ENCODE measurements around the gene NBEA. TPM values are rescaled to one million over a fixed set of nuclear protein-coding genes. Genes with fewer than 3 reads are reported as not detected.

The NBEA gene
- total RNA-seq, 1 experiment from 2014 or later = 3.3 TPM

DNA sequence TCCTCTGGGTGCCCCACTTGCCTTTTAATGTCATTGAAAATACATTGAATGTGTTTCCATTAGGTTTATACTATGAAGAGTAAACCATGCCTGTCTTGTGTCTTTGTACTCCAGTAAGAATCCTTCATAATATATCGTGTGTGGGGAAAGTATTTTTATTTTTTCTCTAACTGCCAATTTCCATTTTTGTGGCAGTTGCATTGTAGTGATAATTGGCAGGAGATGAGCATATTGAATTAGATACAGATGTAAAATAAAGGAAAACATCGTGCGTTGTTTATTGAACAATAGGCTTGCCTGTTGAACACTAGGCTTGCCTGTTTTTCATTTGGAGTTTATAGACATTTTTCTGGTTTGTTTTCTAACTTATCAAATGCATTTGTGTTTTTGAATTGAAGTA, 218.8 kb downstream of the NBEA start:
- TF ChIP-seq, protein P1, sequence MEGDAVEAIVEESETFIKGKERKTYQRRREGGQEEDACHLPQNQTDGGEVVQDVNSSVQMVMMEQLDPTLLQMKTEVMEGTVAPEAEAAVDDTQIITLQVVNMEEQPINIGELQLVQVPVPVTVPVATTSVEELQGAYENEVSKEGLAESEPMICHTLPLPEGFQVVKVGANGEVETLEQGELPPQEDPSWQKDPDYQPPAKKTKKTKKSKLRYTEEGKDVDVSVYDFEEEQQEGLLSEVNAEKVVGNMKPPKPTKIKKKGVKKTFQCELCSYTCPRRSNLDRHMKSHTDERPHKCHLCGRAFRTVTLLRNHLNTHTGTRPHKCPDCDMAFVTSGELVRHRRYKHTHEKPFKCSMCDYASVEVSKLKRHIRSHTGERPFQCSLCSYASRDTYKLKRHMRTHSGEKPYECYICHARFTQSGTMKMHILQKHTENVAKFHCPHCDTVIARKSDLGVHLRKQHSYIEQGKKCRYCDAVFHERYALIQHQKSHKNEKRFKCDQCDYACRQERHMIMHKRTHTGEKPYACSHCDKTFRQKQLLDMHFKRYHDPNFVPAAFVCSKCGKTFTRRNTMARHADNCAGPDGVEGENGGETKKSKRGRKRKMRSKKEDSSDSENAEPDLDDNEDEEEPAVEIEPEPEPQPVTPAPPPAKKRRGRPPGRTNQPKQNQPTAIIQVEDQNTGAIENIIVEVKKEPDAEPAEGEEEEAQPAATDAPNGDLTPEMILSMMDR (IDR thresholded peaks at IDR 0.05; ENCODE audit: unreplicated experiment) = no peak
- intact Hi-C loops (cut with micrococcal nuclease) = no loop called here
- ChIA-PET POLR2A (no interaction called here), CTCF (no interaction called here)
- H3K9me3 Mint-ChIP-seq (ENCODE audit: unreplicated experiment) = no peaks in the 10 kb centered on the region
- DNase-seq (ENCODE audit: unreplicated experiment) = no peak
- no peaks in the 10 kb centered on the region for H3K36me3 Mint-ChIP-seq (ENCODE audit: insufficient read depth, unreplicated experiment)
- H3K4me3 Mint-ChIP-seq (ENCODE audit: unreplicated experiment) = no peak overlapping the region
- no peaks in the 10 kb centered on the region for H3K27me3 Mint-ChIP-seq (ENCODE audit: insufficient read depth, unreplicated experiment)
- no peaks in the 10 kb centered on the region for H3K4me1 Mint-ChIP-seq (ENCODE audit: insufficient read depth, unreplicated experiment)
- no TSS peak for BruUV-seq (replicated peaks)
- no peak overlapping the region for H3K27ac Mint-ChIP-seq (ENCODE audit: low read depth, unreplicated experiment)

DNA sequence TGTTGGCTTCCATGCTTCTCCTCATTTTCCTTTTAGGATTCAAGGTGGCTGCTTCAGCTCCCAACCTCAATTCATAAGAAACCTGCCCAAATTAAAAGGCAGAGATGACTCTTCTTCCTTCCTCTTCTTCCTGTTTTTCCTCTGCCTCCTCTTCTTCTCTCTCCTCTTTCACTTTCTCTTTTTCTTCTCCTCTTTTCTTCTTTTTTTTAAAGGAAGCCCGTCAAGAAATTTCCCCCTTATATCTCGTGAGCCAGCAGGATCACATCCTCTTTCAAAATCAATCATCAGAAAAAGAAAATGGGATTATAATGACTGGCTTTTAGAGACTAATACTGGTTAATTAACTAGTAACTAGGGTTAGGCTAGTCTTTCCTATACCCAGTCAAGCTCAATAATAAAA, 220.3 kb downstream of the NBEA start:
- no peak for DNase-seq (ENCODE audit: unreplicated experiment)
- no TSS peak for BruUV-seq (replicated peaks)
- intact Hi-C loops (cut with micrococcal nuclease) = no loop called here
- CTCF ChIA-PET = no interaction called here
- POLR2A ChIA-PET = no interaction called here
- Mint-ChIP-seq H3K36me3 (ENCODE audit: insufficient read depth, unreplicated experiment) (no peaks in the 10 kb centered on the region), H3K27ac (ENCODE audit: low read depth, unreplicated experiment) (no peak overlapping the region), H3K4me1 (ENCODE audit: insufficient read depth, unreplicated experiment) (no peaks in the 10 kb centered on the region), H3K27me3 (ENCODE audit: insufficient read depth, unreplicated experiment) (no peaks in the 10 kb centered on the region), H3K9me3 (ENCODE audit: unreplicated experiment) (no peaks in the 10 kb centered on the region), H3K4me3 (ENCODE audit: unreplicated experiment) (no peak overlapping the region)
- TF ChIP-seq, protein P1 (IDR thresholded peaks at IDR 0.05; ENCODE audit: unreplicated experiment) = no peak

DNA sequence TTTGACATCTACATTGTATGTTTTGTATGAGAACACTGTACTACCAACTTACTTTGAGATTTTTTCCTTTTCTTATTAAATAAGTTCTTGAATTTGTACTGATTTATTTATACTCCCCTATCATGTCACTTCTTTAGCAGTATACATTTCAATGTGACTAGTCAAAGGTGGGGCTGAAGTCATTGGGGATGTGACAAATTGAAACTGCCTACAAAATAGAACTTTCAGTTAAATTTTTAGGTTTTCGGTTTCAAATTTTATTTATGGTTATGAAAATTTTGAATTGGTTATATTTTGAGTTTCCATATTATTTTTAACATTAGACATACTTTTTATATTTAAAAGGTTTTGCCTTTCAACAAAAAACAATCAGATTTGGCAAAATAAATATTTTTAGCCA, 221.6 kb downstream of the NBEA start:
- no TSS peak for BruUV-seq (replicated peaks)
- Mint-ChIP-seq H3K4me3 (ENCODE audit: unreplicated experiment) (no peak overlapping the region), H3K36me3 (ENCODE audit: insufficient read depth, unreplicated experiment) (no peaks in the 10 kb centered on the region), H3K27ac (ENCODE audit: low read depth, unreplicated experiment) (no peak overlapping the region), H3K27me3 (ENCODE audit: insufficient read depth, unreplicated experiment) (no peaks in the 10 kb centered on the region), H3K9me3 (ENCODE audit: unreplicated experiment) (no peaks in the 10 kb centered on the region), H3K4me1 (ENCODE audit: insufficient read depth, unreplicated experiment) (no peaks in the 10 kb centered on the region)
- POLR2A ChIA-PET = interaction anchor here (0.7 to 1.6 kb wide), 3 partner anchors 9 to 1621 kb away, joined by 3 to 5 read pairs (median 3); no protein-coding TSS in a partner anchor
- TF ChIP-seq, protein P1 (IDR thresholded peaks at IDR 0.05; ENCODE audit: unreplicated experiment) = no peak
- intact Hi-C loops (cut with micrococcal nuclease) = loop anchor here (2.0 kb wide), 2 partner anchors 557 to 1233 kb away; no protein-coding TSS in a partner anchor
- CTCF ChIA-PET = interaction anchor here (0.7 to 1.6 kb wide), 7 partner anchors 10 to 1439 kb away, joined by 3 to 4 read pairs (median 3); no protein-coding TSS in a partner anchor
- no peak for DNase-seq (ENCODE audit: unreplicated experiment)

DNA sequence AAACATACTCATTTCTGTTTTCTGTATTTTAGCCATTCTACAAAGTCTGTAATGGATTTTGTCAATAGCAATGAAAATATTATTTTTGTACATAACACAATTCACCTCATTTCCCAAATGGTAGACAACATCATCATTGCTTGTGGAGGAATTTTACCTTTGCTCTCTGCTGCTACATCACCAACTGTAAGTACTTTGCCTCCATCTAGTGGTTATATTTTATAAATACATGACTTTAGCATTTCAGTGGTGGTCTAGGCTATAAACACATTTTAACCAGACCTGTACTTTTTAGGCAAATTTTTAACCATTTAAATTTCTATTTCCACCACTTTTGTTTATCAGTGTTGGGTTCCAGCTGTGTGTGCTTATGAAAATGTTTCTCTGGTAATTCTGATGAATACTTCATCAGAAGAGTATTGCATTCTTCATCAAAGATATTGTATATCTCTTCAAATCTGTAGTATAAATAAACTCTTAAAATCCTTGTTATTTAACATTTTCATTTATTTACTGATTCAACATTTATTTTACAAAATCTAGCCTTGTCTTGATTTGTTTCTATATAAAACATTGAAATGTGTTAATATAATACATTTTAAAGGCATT, 222.4 kb downstream of the NBEA start:
- H3K4me3 Mint-ChIP-seq (ENCODE audit: unreplicated experiment) = no peak overlapping the region
- H3K9me3 Mint-ChIP-seq (ENCODE audit: unreplicated experiment) = no peaks in the 10 kb centered on the region
- BruUV-seq (replicated peaks) = no TSS peak
- H3K27me3 Mint-ChIP-seq (ENCODE audit: insufficient read depth, unreplicated experiment) = no peaks in the 10 kb centered on the region
- ChIA-PET POLR2A (interaction anchor here (0.7 to 1.6 kb wide), 4 partner anchors 9 to 1622 kb away, joined by 3 to 5 read pairs (median 3); no protein-coding TSS in a partner anchor), CTCF (interaction anchor here (0.6 to 1.6 kb wide), 17 partner anchors 9 to 1705 kb away, joined by 3 to 8 read pairs (median 3); no protein-coding TSS in a partner anchor)
- no peaks in the 10 kb centered on the region for H3K36me3 Mint-ChIP-seq (ENCODE audit: insufficient read depth, unreplicated experiment)
- H3K27ac Mint-ChIP-seq (ENCODE audit: low read depth, unreplicated experiment) = no peak overlapping the region
- intact Hi-C loops (cut with micrococcal nuclease) = loop anchor here (2.0 kb wide), 2 partner anchors 556 to 1234 kb away; no protein-coding TSS in a partner anchor
- no peaks in the 10 kb centered on the region for H3K4me1 Mint-ChIP-seq (ENCODE audit: insufficient read depth, unreplicated experiment)
- TF ChIP-seq, protein P1 (IDR thresholded peaks at IDR 0.05; ENCODE audit: unreplicated experiment) = peak; percentile 66
- DNase-seq (ENCODE audit: unreplicated experiment) = peak; percentile 46

Data from MCF 10A (cell line).